GM12864 (cell line): ENCODE results near the gene DNER.

Source experiments
- DNase-seq: peaks from one replicate; pipeline ENCODE4 v3.0.0-alpha.2; 2011; ENCODE audit warnings: low read depth
- H3K4me3 ChIP-seq: 2 replicates; pipeline ENCODE4 v1.5.1; 2011; ENCODE audit warnings: mild to moderate bottlenecking, low read depth, low read length, control low read depth
- TF ChIP-seq, protein P1 (sequence below): IDR thresholded peaks from 2 replicates; pipeline ENCODE4 v1.5.1; 2011; ENCODE audit warnings: low read depth, mild to moderate bottlenecking, moderate library complexity, low read length, control low read depth, inconsistent platforms; ENCODE audit errors: missing control alignments

DNER gene

DNA sequence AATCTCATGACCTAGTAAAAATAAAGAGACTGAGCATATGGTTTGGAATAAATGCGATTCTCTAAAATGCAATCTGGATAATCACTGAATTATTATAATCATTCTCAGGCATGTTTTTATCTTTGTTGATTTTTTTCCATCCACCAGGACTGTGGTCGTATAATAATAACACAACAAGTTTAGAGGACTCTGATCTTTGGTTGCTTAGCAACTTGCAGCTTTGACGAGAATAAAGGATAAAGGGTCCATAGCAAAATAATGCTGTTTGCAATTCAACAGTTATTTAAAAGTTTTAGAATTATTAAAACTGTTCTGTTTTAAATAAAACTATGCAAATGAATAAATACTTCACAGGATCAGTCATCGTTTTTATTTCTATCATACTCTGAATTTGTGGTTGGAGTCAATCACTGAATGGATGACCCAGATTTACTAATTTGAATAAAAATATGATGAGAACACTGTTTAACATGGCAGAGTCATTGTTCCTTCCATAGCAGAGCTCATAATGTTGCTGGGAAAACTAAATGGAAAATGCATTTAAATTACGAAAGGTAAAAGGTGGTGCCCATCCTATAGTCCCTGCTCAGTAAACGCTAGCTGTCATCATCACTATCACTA lies 29.3 kb downstream of the DNER start:
- H3K4me3 ChIP-seq, result no peak overlapping the region
- TF ChIP-seq, protein P1, sequence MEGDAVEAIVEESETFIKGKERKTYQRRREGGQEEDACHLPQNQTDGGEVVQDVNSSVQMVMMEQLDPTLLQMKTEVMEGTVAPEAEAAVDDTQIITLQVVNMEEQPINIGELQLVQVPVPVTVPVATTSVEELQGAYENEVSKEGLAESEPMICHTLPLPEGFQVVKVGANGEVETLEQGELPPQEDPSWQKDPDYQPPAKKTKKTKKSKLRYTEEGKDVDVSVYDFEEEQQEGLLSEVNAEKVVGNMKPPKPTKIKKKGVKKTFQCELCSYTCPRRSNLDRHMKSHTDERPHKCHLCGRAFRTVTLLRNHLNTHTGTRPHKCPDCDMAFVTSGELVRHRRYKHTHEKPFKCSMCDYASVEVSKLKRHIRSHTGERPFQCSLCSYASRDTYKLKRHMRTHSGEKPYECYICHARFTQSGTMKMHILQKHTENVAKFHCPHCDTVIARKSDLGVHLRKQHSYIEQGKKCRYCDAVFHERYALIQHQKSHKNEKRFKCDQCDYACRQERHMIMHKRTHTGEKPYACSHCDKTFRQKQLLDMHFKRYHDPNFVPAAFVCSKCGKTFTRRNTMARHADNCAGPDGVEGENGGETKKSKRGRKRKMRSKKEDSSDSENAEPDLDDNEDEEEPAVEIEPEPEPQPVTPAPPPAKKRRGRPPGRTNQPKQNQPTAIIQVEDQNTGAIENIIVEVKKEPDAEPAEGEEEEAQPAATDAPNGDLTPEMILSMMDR, result no peak
- DNase-seq, result no peak

DNA sequence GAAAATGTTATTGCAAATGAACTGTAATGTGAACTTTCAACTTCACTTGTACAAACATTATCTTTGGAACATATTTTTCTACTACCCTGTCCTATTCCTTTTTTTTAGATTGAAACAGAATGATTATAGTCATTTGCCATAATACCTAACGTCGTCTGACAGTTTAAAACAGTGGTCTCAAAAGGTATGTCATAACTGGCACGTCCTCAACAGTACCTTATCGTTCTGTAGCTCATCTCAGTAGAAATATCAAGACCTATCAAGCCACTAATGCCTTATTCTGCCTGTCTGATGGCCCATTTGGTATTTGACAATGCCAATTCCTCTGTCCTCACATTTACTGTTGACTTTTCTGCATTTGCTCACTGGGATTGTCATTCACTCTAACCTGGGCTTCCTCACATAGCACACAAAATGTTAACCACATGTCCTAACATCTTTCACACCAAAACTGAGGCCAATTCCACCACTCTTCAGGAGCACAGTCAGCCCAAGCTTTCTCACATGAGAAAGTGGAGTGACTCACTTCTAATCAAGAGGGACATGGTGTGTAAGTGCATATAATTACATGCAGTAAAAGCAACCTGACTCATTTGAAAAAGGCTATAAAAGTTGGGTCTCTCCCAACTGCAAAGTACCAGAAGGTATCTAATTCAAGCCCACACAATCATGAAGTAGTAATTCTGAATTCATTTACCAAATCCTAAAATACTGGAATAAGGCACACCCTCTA lies 34.8 kb downstream of the DNER start:
- TF ChIP-seq, protein P1, result no peak
- no peak overlapping the region for H3K4me3 ChIP-seq
- no peak for DNase-seq

DNA sequence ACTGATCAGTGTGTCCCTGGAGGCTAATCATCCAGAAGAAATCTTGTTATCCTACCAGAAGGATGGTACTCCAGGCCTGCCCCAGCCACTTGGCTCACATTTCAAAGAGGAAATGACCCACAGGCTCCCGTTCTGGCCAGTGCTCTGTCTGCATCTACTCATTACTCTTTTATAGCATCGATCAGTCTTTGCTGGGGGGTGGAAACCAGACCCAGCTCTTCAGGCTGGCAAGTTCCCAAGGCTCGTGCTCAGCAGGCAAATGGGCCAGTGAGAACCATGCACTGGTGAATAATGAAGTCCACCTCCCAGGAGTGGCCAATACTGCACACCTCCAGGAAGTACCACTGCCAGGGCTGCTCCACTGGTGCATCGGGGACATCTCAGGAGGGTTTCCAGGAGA lies 38.8 kb downstream of the DNER start:
- DNase-seq, result no peak
- TF ChIP-seq, protein P1, result no peak
- H3K4me3 ChIP-seq, result no peak overlapping the region

DNA sequence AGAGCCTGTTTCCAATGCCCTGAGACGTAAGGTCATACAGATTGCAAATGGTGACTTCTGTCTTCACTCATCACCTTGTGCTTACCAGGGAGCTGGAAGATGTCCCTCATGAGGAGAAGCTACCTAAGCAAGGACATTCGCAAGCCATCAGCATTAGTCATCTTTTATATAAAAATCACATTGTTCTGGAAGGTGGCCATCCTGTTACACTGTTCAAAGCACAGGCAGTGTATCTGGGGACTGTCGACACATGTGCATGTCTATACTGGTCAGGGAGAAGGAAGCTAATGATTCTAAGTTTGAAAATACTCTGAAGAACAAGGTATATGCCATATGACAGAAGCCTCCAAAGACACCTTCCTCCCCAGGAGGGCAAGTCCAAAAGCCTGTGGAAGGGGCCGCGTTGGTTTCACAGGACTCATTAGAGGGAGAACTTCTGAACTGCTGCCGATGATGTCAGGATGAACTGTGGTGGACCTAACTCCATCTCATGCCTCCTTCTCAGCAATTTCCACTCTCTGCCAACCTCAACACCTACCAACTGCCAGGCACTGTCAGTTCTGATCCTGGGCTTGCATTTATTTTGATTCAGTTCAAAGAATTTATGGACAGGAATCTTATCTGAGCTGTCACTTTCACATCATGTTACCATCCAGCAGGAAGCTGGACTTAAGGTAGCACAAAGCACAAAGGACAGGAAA lies 39.4 kb downstream of the DNER start:
- TF ChIP-seq, protein P1, result no peak
- DNase-seq, result no peak

DNA sequence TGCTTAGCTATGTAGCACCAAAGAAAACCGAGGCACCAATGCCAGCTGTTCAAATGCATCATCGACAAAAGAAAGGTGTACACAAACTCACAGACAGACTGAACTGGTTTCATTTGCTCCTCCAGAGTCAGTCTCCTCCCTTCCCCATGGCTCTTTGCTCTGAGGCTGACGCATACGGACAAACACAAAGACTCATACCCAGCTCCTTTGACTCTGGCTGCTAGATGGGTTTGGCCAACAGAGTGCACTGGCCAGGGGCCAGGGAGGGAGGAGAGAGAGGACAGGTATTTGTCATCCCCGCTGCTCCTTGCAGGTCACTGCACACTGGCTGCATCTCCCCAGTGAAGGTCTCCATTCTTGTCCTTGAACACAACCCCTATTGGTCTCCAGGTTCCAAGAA lies 40.7 kb downstream of the DNER start:
- TF ChIP-seq, protein P1, result no peak
- no peak overlapping the region for H3K4me3 ChIP-seq
- DNase-seq, result no peak

More for the DNA sequence above, 39.4 kb downstream of the DNER start:
- H3K4me3 ChIP-seq, result no peak overlapping the region

DNA sequence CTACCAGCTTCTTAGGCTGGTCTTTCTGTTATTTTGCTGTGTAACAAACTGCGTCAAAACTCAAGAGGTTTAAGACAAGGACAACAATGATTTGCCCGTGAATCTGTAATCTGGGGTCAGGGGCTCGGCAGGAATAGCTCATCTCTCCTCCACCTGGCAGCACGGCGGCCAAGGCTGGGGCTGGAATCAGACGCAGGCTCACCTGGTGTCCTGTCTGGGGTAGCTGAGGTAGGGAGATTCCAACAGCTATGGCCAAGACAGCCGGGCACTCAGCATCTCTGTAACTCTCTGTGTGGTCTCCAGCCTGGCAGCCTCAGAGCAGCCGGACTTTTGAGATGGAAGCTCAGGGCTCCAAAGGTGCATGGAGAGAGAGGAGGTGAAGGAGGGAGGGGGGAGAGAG lies 42.3 kb downstream of the DNER start:
- no peak for DNase-seq
- TF ChIP-seq, protein P1, result no peak
- no peak overlapping the region for H3K4me3 ChIP-seq

DNA sequence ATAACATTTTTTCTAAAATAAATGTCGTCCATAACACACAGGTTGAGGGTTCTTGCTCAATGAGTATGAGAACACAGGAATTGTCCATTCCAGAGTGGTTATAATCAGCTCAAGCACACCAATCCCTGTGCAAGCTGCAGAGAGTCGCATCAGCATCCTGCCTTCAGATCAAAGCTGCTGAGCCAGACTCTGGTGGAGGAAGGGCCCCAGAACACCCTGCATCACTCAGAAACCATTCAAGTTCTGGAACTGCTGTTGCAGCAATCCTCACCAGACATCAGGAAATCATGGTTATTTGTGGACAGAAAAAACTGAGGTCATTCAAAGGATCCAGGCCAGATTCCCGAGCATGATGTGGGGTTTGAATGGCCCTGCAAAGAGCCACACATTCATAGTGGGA lies 44.5 kb downstream of the DNER start:
- DNase-seq, result no peak
- H3K4me3 ChIP-seq, result no peak overlapping the region
- TF ChIP-seq, protein P1, result no peak
